ENCODE data around the gene CEMIP2.

The CEMIP2 gene

DNA sequence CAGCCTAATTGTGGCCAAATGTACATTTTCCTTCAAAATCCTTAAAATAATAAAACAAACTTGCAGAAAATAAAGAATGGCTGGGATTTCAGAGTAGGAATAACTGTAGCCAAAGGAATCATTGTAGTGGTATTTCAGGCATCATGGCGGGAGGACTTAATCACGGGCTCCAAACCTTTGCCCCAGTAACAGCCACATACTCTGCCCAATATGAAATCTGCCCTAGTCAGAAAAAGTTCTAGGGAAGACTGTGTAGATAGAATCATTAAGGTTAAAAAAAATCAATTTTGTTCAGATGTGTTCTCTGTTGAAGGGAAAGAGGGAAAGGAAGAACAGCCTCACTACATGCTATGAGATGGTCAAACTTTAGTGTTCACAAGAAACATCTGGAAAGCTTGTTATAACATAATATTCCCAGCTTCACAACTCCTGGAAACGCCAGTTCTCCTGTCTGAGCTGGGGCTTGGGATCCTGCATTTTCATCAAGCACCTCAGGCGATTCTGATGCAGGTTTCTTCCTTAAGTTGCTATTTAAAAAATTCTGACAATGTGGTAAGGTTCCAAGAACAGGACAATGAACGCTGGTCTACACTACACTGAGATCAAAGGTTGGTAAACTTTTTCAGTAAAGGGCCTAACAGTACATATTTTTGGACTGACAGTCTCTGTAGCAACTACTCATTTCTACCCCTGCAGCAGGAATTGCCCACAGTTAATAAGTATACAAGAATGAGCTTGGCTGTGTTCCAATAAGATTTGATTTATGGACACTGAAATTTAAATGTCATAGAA, 87.9 kb downstream of the CEMIP2 start:
- no peak for TF ChIP-seq CTCF (IDR thresholded peaks at IDR 0.05; ENCODE audit: insufficient read depth, low read length, poor library complexity, severe bottlenecking)
- Histone ChIP-seq H3K27me3 (replicated peaks; ENCODE audit: control insufficient read depth, insufficient read depth, low read length) (no peaks in the 10 kb centered on the region), H3K36me3 (ENCODE audit: control insufficient read depth, insufficient read depth, low read length) (no peaks in the 10 kb centered on the region), H3K4me3 (replicated peaks; ENCODE audit: low read depth, low read length) (no peak overlapping the region)
- DNase-seq (ENCODE audit: extremely low read depth, insufficient read length), result no peak

GRCh38 chr9:71678999-71679398, 89.3 kb downstream of the CEMIP2 start:
- H3K4me3 ChIP-seq (replicated peaks; ENCODE audit: low read depth, low read length), result no peak overlapping the region
- no peak for TF ChIP-seq CTCF (IDR thresholded peaks at IDR 0.05; ENCODE audit: insufficient read depth, low read length, poor library complexity, severe bottlenecking)
- no peaks in the 10 kb centered on the region for H3K27me3 ChIP-seq (replicated peaks; ENCODE audit: control insufficient read depth, insufficient read depth, low read length)
- no peak for DNase-seq (ENCODE audit: extremely low read depth, insufficient read length)
- H3K36me3 ChIP-seq (ENCODE audit: control insufficient read depth, insufficient read depth, low read length), result no peaks in the 10 kb centered on the region

DNA sequence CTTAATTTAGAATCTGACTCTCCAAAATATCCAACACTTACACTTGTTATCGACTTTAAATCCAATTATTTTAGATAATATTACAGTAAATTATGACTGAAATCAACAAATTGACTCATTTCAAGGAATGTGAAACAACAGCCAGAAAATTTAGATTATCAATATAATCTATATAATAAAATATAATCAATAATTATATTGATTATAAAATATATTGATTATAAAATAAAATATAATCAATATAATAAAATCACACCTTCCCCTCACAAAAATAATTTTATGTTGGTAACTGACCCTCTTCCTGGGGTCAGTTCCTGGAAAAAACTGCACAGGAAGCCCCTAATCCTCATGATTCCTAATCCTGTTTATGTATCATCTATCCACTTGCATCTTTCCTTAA, 91.1 kb downstream of the CEMIP2 start:
- no peaks in the 10 kb centered on the region for H3K36me3 ChIP-seq (ENCODE audit: control insufficient read depth, insufficient read depth, low read length)
- no peak for DNase-seq (ENCODE audit: extremely low read depth, insufficient read length)
- H3K4me3 ChIP-seq (replicated peaks; ENCODE audit: low read depth, low read length), result no peak overlapping the region
- H3K27me3 ChIP-seq (replicated peaks; ENCODE audit: control insufficient read depth, insufficient read depth, low read length), result no peaks in the 10 kb centered on the region
- no peak for TF ChIP-seq CTCF (IDR thresholded peaks at IDR 0.05; ENCODE audit: insufficient read depth, low read length, poor library complexity, severe bottlenecking)

- Histone ChIP-seq H3K27me3 (replicated peaks; ENCODE audit: control insufficient read depth, insufficient read depth, low read length) (no peaks in the 10 kb centered on the region; the same call in 1 of the 2 replicates), H3K36me3 (ENCODE audit: control insufficient read depth, insufficient read depth, low read length) (no peaks in the 10 kb centered on the region), H3K4me3 (replicated peaks; ENCODE audit: low read depth, low read length) (no peak overlapping the region)
- no peak for TF ChIP-seq CTCF (IDR thresholded peaks at IDR 0.05; ENCODE audit: insufficient read depth, low read length, poor library complexity, severe bottlenecking)
- no peak for DNase-seq (ENCODE audit: extremely low read depth, insufficient read length)
Measured at GRCh38 chr9:71676460-71676859, 91.9 kb downstream of the CEMIP2 start.

DNA sequence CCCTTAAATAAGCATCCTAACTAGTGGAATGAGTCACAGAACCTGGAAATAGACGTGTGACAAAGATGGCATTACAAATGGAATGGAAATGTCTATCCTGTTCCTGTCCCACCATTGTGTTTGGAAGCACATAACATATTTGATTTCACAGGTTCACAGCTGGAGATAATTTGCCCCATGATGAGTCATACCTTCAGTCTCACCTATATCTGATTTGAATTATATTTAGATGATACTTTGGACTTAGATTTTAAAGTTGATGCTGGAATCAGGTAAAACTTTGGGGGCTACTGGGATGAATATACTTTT, 92.5 kb downstream of the CEMIP2 start:
- no peak for DNase-seq (ENCODE audit: extremely low read depth, insufficient read length)
- H3K27me3 ChIP-seq (replicated peaks; ENCODE audit: control insufficient read depth, insufficient read depth, low read length), result no peaks in the 10 kb centered on the region; the same call in 1 of the 2 replicates
- TF ChIP-seq CTCF (IDR thresholded peaks at IDR 0.05; ENCODE audit: insufficient read depth, low read length, poor library complexity, severe bottlenecking), result no peak
- no peaks in the 10 kb centered on the region for H3K36me3 ChIP-seq (ENCODE audit: control insufficient read depth, insufficient read depth, low read length)
- no peak overlapping the region for H3K4me3 ChIP-seq (replicated peaks; ENCODE audit: low read depth, low read length)

All from GM06990 (cell line).